Measurements from ENCODE around the gene SLC4A2.

Gene SLC4A2

GRCh38 chr7:151065516-151065915 lies 6.1 kb downstream of the SLC4A2 start:
- no peak for DNase-seq

GRCh38 chr7:151066273-151066974 lies 7.0 kb downstream of the SLC4A2 start:
- DNase-seq, result no peak

GRCh38 chr7:151068069-151068773 lies 8.8 kb downstream of the SLC4A2 start:
- DNase-seq, result no peak

- no peak for DNase-seq
Observed at GRCh38 chr7:151069841-151070573, 10.6 kb downstream of the SLC4A2 start.

- DNase-seq, result no peak
Observed at GRCh38 chr7:151070574-151070960, 11.2 kb downstream of the SLC4A2 start.

GRCh38 chr7:151071032-151071866 lies 11.9 kb downstream of the SLC4A2 start:
- DNase-seq, result no peak

GRCh38 chr7:151073990-151074389 lies 14.6 kb downstream of the SLC4A2 start:
- no peak for DNase-seq

- no peak for DNase-seq
Observed at GRCh38 chr7:151074817-151075661, 15.7 kb downstream of the SLC4A2 start.

GRCh38 chr7:151075662-151075971 lies 16.2 kb downstream of the SLC4A2 start:
- no peak for DNase-seq

GRCh38 chr7:151075978-151076426 lies 16.6 kb downstream of the SLC4A2 start:
- DNase-seq, result no peak

- DNase-seq, result no peak
Observed at GRCh38 chr7:151076863-151077704, 17.7 kb downstream of the SLC4A2 start.

- no peak for DNase-seq
Observed at GRCh38 chr7:151077705-151078232, 18.4 kb downstream of the SLC4A2 start.

- DNase-seq, result no peak
Observed at GRCh38 chr7:151078233-151079040, 19.0 kb downstream of the SLC4A2 start.

- no peak for DNase-seq
Observed at GRCh38 chr7:151079199-151079910, 20.0 kb downstream of the SLC4A2 start.

- DNase-seq, result no peak
Observed at GRCh38 chr7:151080067-151080521, 20.7 kb downstream of the SLC4A2 start.

- DNase-seq, result peak; percentile 93
Observed at GRCh38 chr7:151080522-151081169, 21.3 kb downstream of the SLC4A2 start, which contains the start of gene FASTK. TSS of gene FASTK (minus strand) at chr7:151080809. CDS start at chr7:151080766, 43 bp downstream.

- DNase-seq, result peak; percentile 30
Observed at GRCh38 chr7:151081170-151082101, 22.0 kb downstream of the SLC4A2 start.
